ENCODE data around the gene SF1. TPM values are rescaled to one million over a fixed set of nuclear protein-coding genes. Genes with fewer than 3 reads are reported as not detected.

SF1 gene
- total RNA-seq, 2 donors from 2014 or later: 316 to 397 TPM

GRCh38 chr11:64776425-64776824, 1.9 kb downstream of the SF1 start:
- no peaks in the 10 kb centered on the region for H3K9me3 Mint-ChIP-seq

DNA sequence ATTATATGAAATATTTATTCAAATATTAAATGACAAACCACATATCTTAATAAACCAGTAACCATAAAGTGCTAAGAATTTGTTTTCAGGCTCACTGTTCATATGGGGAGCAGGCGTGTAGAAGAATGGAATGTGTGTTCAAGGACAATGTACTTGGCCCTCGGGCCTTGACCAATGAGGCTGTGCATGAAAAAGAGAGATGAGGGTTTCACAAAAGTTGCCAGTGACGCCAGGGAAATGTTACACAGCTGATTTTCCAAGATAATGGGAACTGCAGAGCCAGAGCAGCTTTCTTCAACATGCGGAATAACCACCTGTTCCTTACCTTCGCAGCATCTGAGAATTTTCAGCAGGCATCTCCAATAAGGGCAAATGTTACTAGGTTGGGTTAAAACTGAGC, 4.2 kb downstream of the SF1 start:
- H3K27ac Mint-ChIP-seq: peak overlapping the region; percentile 48
- peak overlapping the region; percentile 96 for H3K4me3 Mint-ChIP-seq
- no peaks in the 10 kb centered on the region for H3K27me3 Mint-ChIP-seq
- H3K9me3 Mint-ChIP-seq: no peaks in the 10 kb centered on the region
- ATAC-seq (replicated peaks): no peak
- peaks cover 94% of the 10 kb centered on the region for H3K36me3 Mint-ChIP-seq (ENCODE audit: low read depth)
- H3K4me1 Mint-ChIP-seq: peaks cover 61% of the 10 kb centered on the region

More at GRCh38 chr11:64776425-64776824, 1.9 kb downstream of the SF1 start:
- no peaks in the 10 kb centered on the region for H3K27me3 Mint-ChIP-seq
- peaks cover 44% of the 10 kb centered on the region for H3K4me1 Mint-ChIP-seq
- H3K27ac Mint-ChIP-seq: peak overlapping the region; percentile 95
- H3K4me3 Mint-ChIP-seq: peak overlapping the region; percentile 96
- peaks cover 74% of the 10 kb centered on the region for H3K36me3 Mint-ChIP-seq (ENCODE audit: low read depth)
- no peak for ATAC-seq (replicated peaks)

DNA sequence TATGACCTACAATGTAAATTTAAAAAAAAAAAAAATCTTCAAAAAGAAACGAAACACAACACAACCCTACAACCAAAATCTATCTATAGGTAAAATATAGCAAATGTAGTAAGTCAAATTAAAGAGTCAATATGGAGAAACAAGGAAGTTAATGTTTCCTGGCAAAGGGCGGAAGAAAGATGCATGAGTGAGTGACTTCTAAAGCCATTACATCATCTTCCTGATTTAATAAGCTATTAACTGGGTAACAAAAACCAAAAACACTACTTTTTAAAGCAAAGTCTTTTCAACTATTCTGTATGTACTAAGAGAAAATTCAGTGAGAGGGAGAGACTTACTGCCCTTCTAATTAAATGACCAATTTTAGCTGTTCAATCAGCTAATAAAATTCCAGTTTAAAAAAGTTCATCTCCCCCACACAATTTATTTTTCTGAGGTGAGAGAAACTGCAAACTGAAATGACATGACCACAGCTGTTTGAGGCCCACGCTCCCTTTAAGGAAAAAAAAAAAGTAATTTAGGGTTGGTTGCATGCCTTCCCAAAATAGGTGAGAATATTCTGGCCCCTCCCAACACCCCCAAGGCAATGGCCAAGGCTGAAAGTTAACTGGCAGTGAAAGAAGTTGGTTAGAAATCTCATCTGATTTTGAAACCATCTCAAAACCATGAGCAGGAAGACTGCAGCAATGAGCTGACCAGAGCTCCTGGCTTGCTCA, 5.9 kb downstream of the SF1 start:
- Mint-ChIP-seq H3K27me3 (no peaks in the 10 kb centered on the region), H3K4me1 (peaks cover 72% of the 10 kb centered on the region), H3K9me3 (no peaks in the 10 kb centered on the region), H3K27ac (peak overlapping the region; percentile 58), H3K36me3 (ENCODE audit: low read depth) (peaks cover 100% of the 10 kb centered on the region), H3K4me3 (peak overlapping the region; percentile 96)
- ATAC-seq (replicated peaks): no peak

DNA sequence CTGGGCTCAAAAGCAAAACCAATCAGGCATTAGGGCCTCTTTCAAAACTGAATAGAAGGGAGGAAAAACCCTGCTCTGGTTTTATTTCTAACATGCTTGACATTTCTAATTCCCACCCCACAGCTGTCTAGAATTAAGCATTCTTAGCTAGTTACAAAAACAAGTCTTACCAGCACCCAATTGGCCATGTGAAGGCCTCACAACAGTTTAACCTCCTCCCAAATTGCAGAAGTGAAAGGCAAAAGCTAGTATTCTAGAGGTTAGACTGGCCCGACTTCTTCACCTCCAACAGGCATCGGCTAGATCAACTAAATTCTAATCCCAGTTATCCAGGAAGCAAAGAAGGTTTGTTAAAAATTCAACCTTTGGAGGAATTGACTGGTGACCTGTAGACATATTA, 6.5 kb downstream of the SF1 start:
- Mint-ChIP-seq H3K4me3 (peak overlapping the region; percentile 96), H3K27ac (peak overlapping the region; percentile 58), H3K4me1 (peaks cover 70% of the 10 kb centered on the region), H3K9me3 (no peaks in the 10 kb centered on the region), H3K36me3 (ENCODE audit: low read depth) (peaks cover 100% of the 10 kb centered on the region), H3K27me3 (no peaks in the 10 kb centered on the region)
- ATAC-seq (replicated peaks): no peak

DNA sequence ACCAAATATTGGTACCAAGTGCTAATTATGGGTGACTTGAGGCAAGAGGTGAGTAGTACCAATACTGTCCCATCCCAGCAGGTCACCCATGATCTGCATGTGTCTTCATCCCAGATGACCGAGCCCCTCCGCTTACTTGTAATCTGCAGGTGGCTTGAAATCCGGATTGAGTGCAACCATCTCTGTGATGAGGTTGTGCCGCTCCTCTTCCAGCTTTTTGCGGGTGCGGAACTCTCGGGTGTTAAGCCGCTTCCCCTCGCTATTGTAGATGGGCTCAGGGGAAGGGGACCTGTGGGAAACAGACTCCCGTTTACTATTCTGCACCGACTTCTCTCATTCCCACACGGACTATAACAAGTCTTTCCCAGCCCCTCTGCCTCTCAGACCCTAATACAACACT, 8.2 kb downstream of the SF1 start:
- Mint-ChIP-seq H3K36me3 (ENCODE audit: low read depth) (peaks cover 100% of the 10 kb centered on the region), H3K27me3 (no peaks in the 10 kb centered on the region), H3K4me3 (no peak overlapping the region), H3K9me3 (no peaks in the 10 kb centered on the region), H3K27ac (no peak overlapping the region), H3K4me1 (peaks cover 59% of the 10 kb centered on the region)
- ATAC-seq (replicated peaks): no peak

GRCh38 chr11:64769283-64769682, 9.1 kb downstream of the SF1 start:
- Mint-ChIP-seq H3K36me3 (ENCODE audit: low read depth) (peaks cover 100% of the 10 kb centered on the region), H3K4me3 (peak overlapping the region; percentile 8), H3K27me3 (no peaks in the 10 kb centered on the region), H3K27ac (peak overlapping the region; percentile 20), H3K4me1 (peaks cover 63% of the 10 kb centered on the region), H3K9me3 (no peaks in the 10 kb centered on the region)
- ATAC-seq (replicated peaks): no peak

DNA sequence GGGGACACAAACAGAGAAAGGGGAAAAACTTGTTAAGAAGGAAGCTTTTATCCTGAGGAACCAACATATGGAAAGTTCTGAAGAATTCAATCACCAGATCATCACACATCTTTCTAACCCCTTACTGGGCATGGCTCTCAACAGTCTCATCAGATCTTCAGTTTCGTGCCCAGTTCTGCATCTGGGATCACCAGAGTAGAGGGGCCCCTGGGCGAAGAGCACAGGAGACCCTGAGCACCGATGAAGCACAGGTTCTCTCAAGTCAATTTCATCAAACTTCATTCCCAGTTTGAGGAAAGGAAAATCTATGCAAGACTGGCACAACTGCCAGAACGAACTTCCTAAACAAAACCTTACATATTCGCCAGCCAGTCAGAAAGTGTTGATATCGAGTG, 10.0 kb downstream of the SF1 start:
- H3K36me3 Mint-ChIP-seq (ENCODE audit: low read depth): peaks cover 100% of the 10 kb centered on the region
- peaks cover 61% of the 10 kb centered on the region for H3K4me1 Mint-ChIP-seq
- H3K9me3 Mint-ChIP-seq: no peaks in the 10 kb centered on the region
- peak overlapping the region; percentile 8 for H3K4me3 Mint-ChIP-seq
- no peak for ATAC-seq (replicated peaks)
- H3K27me3 Mint-ChIP-seq: no peaks in the 10 kb centered on the region
- peak overlapping the region; percentile 20 for H3K27ac Mint-ChIP-seq

- Mint-ChIP-seq H3K27ac (no peak overlapping the region), H3K27me3 (no peaks in the 10 kb centered on the region), H3K36me3 (ENCODE audit: low read depth) (peaks cover 100% of the 10 kb centered on the region), H3K9me3 (no peaks in the 10 kb centered on the region), H3K4me1 (peaks cover 64% of the 10 kb centered on the region), H3K4me3 (peak overlapping the region; percentile 13)
- peak; percentile 61 for ATAC-seq (replicated peaks)
These were observed 10.7 kb downstream of the SF1 start for GRCh38 chr11:64767344-64768299.

DNA sequence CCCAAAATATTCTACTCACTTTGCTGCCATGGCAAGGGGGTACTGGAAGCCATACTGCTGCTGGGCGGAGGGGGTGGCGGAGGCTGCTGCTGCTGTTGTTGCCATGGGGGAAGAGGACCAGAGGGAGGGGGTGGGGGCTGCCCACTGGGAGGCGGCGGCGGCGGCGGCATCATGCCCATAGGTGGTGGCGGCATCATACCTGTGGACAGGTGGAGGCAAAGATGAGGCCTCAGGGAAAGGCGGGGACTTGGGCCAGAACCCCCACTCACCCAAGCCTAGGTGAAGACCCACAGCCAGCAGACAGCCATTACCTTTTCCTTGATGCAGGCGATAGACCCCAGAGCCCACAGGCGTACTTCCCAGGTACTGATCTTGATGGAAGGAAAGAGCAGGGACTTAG, 11.5 kb downstream of the SF1 start:
- no peak overlapping the region for H3K27ac Mint-ChIP-seq
- H3K4me3 Mint-ChIP-seq: no peak overlapping the region
- H3K4me1 Mint-ChIP-seq: peaks cover 60% of the 10 kb centered on the region
- no peak for ATAC-seq (replicated peaks)
- peaks cover 100% of the 10 kb centered on the region for H3K36me3 Mint-ChIP-seq (ENCODE audit: low read depth)
- H3K27me3 Mint-ChIP-seq: no peaks in the 10 kb centered on the region
- no peaks in the 10 kb centered on the region for H3K9me3 Mint-ChIP-seq

DNA sequence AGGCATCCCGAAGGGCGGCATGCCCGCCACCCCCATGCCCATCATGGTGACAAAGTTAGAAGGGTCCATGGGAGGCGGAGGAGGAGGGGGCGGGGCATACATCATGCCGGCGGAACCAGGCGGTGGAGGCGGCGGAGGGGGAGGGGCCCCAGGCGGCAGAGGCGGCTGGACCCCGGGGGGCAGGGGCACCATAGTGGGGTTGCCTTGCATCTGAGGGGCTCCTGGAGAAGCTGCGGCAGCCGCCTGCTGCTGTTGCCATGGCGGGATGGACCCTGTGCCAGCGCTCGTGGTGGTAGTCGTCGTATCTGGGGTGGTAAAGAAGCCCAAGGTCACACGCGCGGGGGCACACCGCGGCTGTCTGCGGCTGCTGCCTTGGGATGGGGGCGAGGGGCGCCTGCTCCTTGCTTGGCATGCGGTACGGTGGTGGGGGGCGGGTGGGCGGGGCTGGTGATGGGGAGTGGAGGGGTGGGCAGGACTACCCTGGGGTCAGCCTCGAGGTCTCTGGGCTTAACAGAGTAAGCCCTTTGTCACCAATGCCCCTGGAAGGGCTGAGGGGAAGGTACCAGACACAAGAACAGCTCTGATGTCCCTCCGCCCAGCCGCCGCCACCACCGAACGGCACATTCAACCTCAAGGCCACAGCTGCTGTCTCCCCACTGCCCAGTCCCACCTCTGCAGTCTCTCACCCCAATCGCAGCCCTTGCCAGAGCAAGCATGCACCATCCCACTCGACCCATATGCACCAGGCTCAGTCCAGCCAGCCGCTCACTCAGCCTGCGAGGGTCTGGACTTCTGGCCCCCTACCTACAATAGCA, 12.3 kb downstream of the SF1 start:
- ATAC-seq (replicated peaks): no peak
- peaks cover 96% of the 10 kb centered on the region for H3K36me3 Mint-ChIP-seq (ENCODE audit: low read depth)
- no peaks in the 10 kb centered on the region for H3K9me3 Mint-ChIP-seq
- peak overlapping the region; percentile 61 for H3K4me3 Mint-ChIP-seq
- no peak overlapping the region for H3K27ac Mint-ChIP-seq
- H3K4me1 Mint-ChIP-seq: peaks cover 53% of the 10 kb centered on the region
- no peaks in the 10 kb centered on the region for H3K27me3 Mint-ChIP-seq

DNA sequence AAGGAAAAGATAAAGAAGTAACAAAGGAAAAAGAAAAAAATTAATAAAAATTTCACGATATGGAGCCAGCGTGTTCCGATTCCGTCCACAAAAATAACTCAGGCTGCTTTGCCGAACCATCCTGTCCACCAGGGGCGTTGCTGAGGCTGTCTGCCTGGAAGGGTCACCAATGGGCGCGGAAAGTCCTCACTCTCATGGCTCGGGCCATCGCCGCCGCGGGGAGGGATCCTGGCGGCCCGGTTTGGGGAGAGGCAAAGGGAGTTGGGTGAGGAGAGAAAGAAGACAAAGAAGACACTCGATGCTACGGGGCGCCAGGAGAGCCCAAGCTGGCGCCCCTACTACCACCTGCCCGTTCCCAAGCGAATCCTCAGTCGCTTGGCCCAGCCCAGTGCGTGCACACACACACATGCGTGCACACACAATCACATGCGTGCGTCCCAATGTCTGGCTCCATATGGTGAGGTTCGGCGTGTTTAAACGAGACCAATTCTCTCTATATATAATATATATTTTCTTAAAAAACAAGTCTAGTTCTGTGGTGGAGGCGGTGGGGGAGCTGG, 13.0 kb downstream of the SF1 start:
- H3K36me3 Mint-ChIP-seq (ENCODE audit: low read depth): peaks cover 89% of the 10 kb centered on the region
- peak overlapping the region; percentile 88 for H3K27ac Mint-ChIP-seq
- peak overlapping the region; percentile 61 for H3K4me3 Mint-ChIP-seq
- H3K9me3 Mint-ChIP-seq: no peaks in the 10 kb centered on the region
- H3K27me3 Mint-ChIP-seq: no peaks in the 10 kb centered on the region
- peaks cover 46% of the 10 kb centered on the region for H3K4me1 Mint-ChIP-seq
- ATAC-seq (replicated peaks): no peak

DNA sequence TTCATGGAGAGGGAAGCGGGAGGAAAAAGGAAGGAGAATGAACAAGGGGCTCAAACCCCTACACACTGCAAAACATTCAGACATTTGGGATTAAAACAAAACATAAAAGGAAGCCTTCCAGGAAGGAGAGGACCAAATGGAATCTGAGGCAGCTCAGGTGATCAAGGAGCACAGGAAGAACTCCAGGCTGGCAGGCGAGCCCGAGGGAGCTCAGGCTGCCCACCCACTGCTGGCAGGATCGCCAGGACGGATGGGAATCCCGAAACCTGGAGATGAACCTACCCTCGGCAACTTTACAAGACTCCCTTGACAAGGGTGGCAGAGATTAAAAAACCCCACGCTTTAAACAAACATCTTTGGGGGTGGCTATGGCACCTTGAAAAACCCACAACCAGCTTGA, 13.6 kb downstream of the SF1 start:
- Mint-ChIP-seq H3K9me3 (no peaks in the 10 kb centered on the region), H3K4me1 (peaks cover 44% of the 10 kb centered on the region), H3K27me3 (no peaks in the 10 kb centered on the region), H3K36me3 (ENCODE audit: low read depth) (peaks cover 83% of the 10 kb centered on the region), H3K27ac (peak overlapping the region; percentile 88), H3K4me3 (peak overlapping the region; percentile 61)
- no peak for ATAC-seq (replicated peaks)

DNA sequence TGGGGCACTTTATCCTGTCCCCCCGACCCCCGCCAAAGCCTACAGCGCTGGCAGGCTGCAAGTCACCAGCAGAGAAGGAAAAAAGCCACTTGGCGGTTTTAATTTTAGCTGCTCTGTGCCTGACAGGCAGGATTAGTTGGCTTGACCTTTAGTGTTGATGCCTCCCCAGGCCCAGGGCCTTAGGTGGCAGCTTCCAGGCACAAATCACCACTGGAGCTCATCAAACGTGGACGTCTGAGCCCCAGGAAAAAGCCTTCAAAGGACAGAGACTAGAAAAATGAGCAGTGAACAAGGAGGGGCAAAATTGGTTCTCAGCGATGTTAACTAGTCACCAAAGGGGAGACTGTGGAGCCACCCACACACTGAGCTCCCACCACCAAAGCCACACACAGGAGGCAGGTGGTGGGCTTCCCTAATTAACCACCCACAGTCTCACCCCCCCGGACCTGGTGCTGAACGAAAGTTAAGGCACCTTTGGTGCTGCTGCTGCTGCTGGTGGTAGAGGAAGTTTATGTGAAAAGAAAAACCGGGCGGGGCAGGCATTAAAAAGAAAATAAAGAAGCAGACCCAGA, 14.2 kb downstream of the SF1 start:
- Mint-ChIP-seq H3K27me3 (no peaks in the 10 kb centered on the region), H3K27ac (peak overlapping the region; percentile 88)
- ATAC-seq (replicated peaks): no peak

More for the DNA sequence above, 14.2 kb downstream of the SF1 start:
- no peaks in the 10 kb centered on the region for H3K9me3 Mint-ChIP-seq
- peaks cover 77% of the 10 kb centered on the region for H3K36me3 Mint-ChIP-seq (ENCODE audit: low read depth)
- H3K4me3 Mint-ChIP-seq: peak overlapping the region; percentile 61
- H3K4me1 Mint-ChIP-seq: peaks cover 38% of the 10 kb centered on the region

Data from activated T-helper 17 cell treated with anti-CD3 and anti-CD28 coated beads, Interleukin-2, amount 50 U/mL, for 72 hours (primary cell).